H54 (cell line): Measurements from ENCODE around the gene RBX1.

Experiments used
- DNase-seq: peaks from one replicate; pipeline ENCODE4 v3.0.0; 2011; ENCODE audit warnings: low spot score, mixed read lengths; ENCODE audit not compliant: insufficient read length
- FAIRE-seq: peaks from 3 replicates; lab custom pipeline; 2011; peaks lifted over from hg19 to GRCh38; lab: Jason Lieb, UNC
- POLR2A ChIP-seq: IDR thresholded peaks from 2 replicates; pipeline ENCODE4 v1.6.1; 2011; ENCODE audit warnings: low read depth, mild to moderate bottlenecking, low read length

RBX1 gene

DNA sequence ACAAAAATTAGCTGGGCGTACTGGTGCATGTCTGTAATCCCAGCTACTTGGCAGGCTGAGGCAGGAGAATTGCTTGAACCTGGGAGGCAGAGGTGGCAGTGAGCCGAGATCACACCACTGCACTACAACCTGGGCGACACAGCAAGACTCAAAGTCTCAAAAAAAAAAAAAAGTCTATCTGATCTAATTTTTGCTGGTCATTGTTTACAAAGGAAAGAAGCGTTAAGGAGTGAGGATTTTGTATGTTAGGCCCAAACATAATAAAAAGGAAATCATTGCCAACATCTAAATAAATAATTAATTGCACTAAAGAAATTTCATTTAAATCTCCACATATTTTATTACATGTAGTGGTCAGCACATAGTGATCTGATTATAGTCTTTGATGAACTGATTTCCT lies 2.9 kb downstream of the RBX1 start:
- DNase-seq, result no peak
- TF ChIP-seq POLR2A, result no peak
- FAIRE-seq, result no peak

DNA sequence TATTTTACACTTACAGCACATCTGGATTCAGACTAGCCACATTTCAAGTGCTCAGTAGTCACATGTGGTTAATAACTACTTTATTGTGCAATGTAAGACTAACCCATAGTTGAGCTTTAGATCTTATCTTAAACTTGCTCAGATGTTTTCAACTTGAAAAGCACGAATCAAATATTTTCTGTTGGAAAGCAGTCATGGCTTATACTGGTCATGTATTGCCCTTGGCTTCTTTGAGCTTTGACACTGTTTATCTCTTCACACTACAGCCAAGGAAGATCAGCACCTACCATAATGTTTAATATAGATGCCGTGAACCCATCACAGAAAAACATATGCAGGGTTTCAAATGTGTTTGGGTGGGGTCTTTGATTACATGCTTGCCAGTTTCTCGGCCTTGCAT lies 4.4 kb downstream of the RBX1 start:
- FAIRE-seq (no peak), DNase-seq (no peak)
- no peak for TF ChIP-seq POLR2A

- FAIRE-seq (no peak), DNase-seq (no peak)
- no peak for TF ChIP-seq POLR2A
Measured at GRCh38 chr22:40957601-40958000, 6.4 kb downstream of the RBX1 start.

- no peak for FAIRE-seq
- TF ChIP-seq POLR2A, result no peak
Measured at GRCh38 chr22:40958299-40958698, 7.1 kb downstream of the RBX1 start.

DNA sequence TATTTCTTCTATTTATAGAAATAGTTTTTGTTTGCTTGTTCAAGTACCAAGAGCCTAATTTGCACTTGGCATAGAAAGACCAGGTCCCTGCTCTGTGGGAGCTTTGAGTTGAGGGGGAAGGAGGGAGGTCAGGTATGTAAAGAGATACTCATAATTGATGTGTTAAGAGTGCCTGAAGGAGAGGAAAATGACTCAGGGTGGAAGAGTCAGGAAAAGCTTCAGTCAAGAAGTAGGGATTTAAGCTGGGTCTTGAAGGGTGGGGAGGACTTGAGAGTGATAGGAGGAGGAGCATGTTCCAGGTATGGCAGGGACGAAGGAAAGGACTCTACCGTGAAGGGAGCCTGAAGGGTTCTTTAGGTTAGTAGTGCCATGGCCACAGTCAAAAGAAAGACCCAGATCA lies 9.0 kb downstream of the RBX1 start:
- FAIRE-seq, result no peak
- no peak for DNase-seq
- no peak for TF ChIP-seq POLR2A

More at GRCh38 chr22:40958299-40958698, 7.1 kb downstream of the RBX1 start:
- DNase-seq, result no peak

- no peak for TF ChIP-seq POLR2A
- FAIRE-seq (no peak), DNase-seq (no peak)
Measured at GRCh38 chr22:40965936-40966725, 15.0 kb downstream of the RBX1 start.

GRCh38 chr22:40966726-40967085 lies 15.5 kb downstream of the RBX1 start:
- FAIRE-seq (no peak), DNase-seq (no peak)
- no peak for TF ChIP-seq POLR2A

DNA sequence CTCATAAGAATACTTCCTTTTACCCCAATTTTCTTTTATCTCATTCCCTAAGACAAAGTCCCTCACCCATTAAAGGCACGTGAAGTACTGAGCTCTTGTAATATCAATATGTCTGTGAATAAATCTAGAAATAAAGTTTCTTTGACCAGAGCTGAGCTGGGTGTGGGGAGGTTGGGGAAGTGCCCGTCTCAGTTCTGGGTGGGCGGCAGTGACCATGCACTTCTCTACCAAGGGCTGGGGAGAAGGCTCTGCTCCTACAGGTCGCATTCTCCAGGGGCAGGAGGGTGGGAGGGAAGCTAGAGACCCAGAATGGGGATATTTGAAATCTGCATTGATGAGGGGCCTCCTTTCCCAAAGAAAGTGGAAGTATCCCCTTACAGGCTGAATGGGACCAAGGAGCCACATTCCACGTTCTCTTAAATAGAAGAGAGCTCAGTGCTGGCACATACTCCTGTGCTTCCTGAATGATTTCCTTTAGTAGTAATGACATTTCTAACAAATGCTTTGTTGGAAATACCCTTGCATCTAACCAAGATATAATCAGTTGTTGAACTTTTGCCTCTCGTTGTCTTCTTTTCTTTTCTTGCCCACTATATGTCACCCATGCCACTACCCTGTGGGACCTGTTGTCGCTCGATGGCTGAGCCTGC lies 16.1 kb downstream of the RBX1 start:
- no peak for FAIRE-seq
- TF ChIP-seq POLR2A, result no peak

GRCh38 chr22:40972587-40972986 lies 21.4 kb downstream of the RBX1 start:
- no peak for TF ChIP-seq POLR2A

More for the DNA sequence above, 16.1 kb downstream of the RBX1 start:
- DNase-seq, result no peak

GRCh38 chr22:40973144-40973543 lies 22.0 kb downstream of the RBX1 start:
- FAIRE-seq (no peak), DNase-seq (no peak)
- no peak for TF ChIP-seq POLR2A

More at GRCh38 chr22:40972587-40972986, 21.4 kb downstream of the RBX1 start:
- FAIRE-seq (no peak), DNase-seq (no peak)

DNA sequence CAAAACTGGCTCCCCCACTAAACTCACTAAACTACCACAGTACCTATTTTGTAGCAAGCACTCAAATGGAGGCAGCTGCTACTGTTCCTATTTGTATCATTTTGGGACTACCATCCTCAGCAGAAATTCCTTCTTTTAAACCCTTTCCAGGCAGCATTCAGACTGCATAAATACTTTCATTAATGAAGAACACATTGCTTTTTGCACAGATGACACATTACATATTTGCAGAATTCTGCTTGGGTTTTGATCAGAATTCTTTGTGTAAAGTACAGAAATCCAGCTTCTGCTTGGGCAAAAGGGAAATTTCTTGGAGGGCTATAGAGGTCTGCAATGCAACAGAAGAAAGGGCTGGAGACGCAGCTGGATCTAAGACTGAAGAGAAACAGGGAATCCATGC lies 24.2 kb downstream of the RBX1 start:
- DNase-seq, result no peak
- no peak for FAIRE-seq
- no peak for TF ChIP-seq POLR2A

DNA sequence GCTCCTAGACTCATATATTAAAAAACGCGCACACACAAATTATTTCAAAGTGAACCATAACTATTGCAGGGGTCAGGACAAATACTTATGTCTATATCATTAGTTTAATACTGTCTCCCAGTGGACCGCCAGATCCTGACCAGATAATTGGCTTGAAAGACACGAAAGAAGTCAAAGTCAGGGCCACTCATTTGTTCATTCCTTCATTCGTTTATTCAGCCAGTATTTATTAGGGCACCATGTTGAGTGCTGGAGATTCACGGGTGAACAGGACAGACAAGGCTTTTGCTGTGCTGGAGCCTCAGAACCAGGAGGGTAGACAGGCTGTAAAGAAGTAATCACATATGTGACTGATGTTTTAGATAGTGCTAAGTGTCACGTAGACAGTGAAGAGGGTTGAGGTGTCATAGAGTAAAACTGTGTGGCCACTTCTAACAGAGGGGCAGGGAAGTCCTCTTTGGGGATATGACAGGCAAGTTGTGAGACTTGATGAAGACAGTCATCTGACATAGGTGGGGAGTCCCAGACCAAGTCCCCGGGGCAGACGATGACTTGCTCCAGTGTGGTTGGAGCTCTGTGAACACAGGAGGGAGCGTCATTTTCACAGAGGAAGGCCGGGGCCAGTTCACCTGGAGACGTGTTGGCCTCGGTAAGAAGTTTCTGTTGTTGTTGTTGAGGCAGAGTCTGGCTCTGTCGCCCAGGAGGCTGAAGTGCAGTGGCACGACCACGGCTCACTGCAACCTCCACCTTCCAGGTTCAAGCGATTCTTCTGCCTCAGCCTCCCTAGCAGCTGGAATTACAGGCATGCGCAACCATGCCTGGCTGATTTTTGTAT lies 25.9 kb downstream of the RBX1 start:
- no peak for TF ChIP-seq POLR2A
- DNase-seq, result no peak
- no peak for FAIRE-seq

GRCh38 chr22:40979198-40979597 lies 28.0 kb downstream of the RBX1 start:
- no peak for DNase-seq
- no peak for FAIRE-seq
- TF ChIP-seq POLR2A, result no peak

GRCh38 chr22:40979871-40980270 lies 28.7 kb downstream of the RBX1 start:
- TF ChIP-seq POLR2A, result no peak
- FAIRE-seq (no peak), DNase-seq (no peak)
